Measurements from ENCODE around the gene BMP4. TPM values are rescaled to one million over a fixed set of nuclear protein-coding genes. Genes with fewer than 3 reads are reported as not detected.

BMP4 gene
- total RNA-seq, 4 donors from 2014 or later, result 9.1 to 24.5 (median 19.0) TPM

GRCh38 chr14:53915364-53916014 is 41.1 kb downstream of the BMP4 start:
- no peak for DNase-seq (ENCODE audit: low spot score in 2 of 2)
- intact Hi-C loops (cut with DNase I; ENCODE audit: low total_unique reads), result no loop called here
- no peak for TF ChIP-seq POLR2A (IDR thresholded peaks at IDR 0.05)
- WGBS, 2 donors, result 56 to 60% methylated on average over 4 of the region's 4 CpGs
- H3K4me3 ChIP-seq (ENCODE audit: low read depth, poor library complexity, severe bottlenecking), result no peak overlapping the region

DNA sequence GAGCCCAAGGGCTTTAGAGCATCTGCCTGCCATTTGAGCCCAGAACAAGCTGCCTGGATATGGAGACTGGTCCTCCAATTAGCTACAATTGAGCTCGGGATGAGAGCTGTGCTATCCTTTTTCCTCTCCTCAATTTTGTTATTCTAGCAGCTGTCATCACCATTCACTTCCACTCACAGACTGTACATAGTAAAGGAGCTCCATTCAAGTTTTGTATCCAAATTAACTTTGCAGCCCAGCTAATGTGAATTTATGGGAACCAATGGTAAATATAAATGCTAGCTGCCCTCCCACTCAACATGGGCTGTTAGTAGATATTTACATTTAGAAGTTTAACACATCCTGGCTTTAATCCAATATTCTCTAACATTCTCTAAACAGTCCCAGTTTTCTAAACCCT is 44.6 kb downstream of the BMP4 start:
- intact Hi-C loops (cut with DNase I; ENCODE audit: low total_unique reads), result no loop called here
- TF ChIP-seq POLR2A (IDR thresholded peaks at IDR 0.05), result no peak
- TF ChIP-seq, protein P1, sequence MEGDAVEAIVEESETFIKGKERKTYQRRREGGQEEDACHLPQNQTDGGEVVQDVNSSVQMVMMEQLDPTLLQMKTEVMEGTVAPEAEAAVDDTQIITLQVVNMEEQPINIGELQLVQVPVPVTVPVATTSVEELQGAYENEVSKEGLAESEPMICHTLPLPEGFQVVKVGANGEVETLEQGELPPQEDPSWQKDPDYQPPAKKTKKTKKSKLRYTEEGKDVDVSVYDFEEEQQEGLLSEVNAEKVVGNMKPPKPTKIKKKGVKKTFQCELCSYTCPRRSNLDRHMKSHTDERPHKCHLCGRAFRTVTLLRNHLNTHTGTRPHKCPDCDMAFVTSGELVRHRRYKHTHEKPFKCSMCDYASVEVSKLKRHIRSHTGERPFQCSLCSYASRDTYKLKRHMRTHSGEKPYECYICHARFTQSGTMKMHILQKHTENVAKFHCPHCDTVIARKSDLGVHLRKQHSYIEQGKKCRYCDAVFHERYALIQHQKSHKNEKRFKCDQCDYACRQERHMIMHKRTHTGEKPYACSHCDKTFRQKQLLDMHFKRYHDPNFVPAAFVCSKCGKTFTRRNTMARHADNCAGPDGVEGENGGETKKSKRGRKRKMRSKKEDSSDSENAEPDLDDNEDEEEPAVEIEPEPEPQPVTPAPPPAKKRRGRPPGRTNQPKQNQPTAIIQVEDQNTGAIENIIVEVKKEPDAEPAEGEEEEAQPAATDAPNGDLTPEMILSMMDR (IDR thresholded peaks at IDR 0.05), result no peak
- no peak for DNase-seq (ENCODE audit: low spot score in 2 of 2)
- H3K4me3 ChIP-seq (ENCODE audit: low read depth, poor library complexity, severe bottlenecking), result no peak overlapping the region
- 44 to 58% methylated on average over 1 of the region's 1 CpG for WGBS, 2 donors

- intact Hi-C loops (cut with DNase I; ENCODE audit: low total_unique reads), result no loop called here
- H3K4me3 ChIP-seq (ENCODE audit: low read depth, poor library complexity, severe bottlenecking), result no peak overlapping the region
- TF ChIP-seq, protein P1 (IDR thresholded peaks at IDR 0.05), result no peak
- TF ChIP-seq POLR2A (IDR thresholded peaks at IDR 0.05), result no peak
- no peak for DNase-seq (ENCODE audit: low spot score in 2 of 2)
- WGBS, 2 donors, result 78 to 84% methylated on average over 2 of the region's 2 CpGs
Observed at GRCh38 chr14:53908416-53908815, 48.2 kb downstream of the BMP4 start.

- 81 to 92% methylated on average over 1 of the region's 1 CpG for WGBS, 2 donors
- intact Hi-C loops (cut with DNase I; ENCODE audit: low total_unique reads), result no loop called here
- H3K4me3 ChIP-seq (ENCODE audit: low read depth, poor library complexity, severe bottlenecking), result no peak overlapping the region
- no peak for DNase-seq (ENCODE audit: low spot score in 2 of 2)
- TF ChIP-seq, protein P1 (IDR thresholded peaks at IDR 0.05), result no peak
- TF ChIP-seq POLR2A (IDR thresholded peaks at IDR 0.05), result no peak
Observed at GRCh38 chr14:53902307-53902706, 54.3 kb downstream of the BMP4 start.

GRCh38 chr14:53900499-53900898 is 56.1 kb downstream of the BMP4 start:
- DNase-seq (ENCODE audit: low spot score in 2 of 2), result peak; percentile 74 to 91
- intact Hi-C loops (cut with DNase I; ENCODE audit: low total_unique reads), result no loop called here
- H3K4me3 ChIP-seq (ENCODE audit: low read depth, poor library complexity, severe bottlenecking), result no peak overlapping the region
- TF ChIP-seq, protein P1 (IDR thresholded peaks at IDR 0.05), result no peak
- no peak for TF ChIP-seq POLR2A (IDR thresholded peaks at IDR 0.05)
- 40 to 62% methylated on average over 4 of the region's 4 CpGs for WGBS, 2 donors

Small RNA genes within 50 kb of the gene (microRNA-seq; reads per million reads assigned to microRNA genes)
- gene MIR5580 (ENCODE audit: borderline number of aligned reads in 1 of 2, borderline replicate concordance in 2 of 2), result 0 to 0.68 reads per million in 2 donors

Data from lower leg skin (tissue), 4 donors.